Hypothalamus (tissue), 51 donors: ENCODE results near the gene KAT2B.

ENCODE experiments used
- DNase-seq, 51 donors: peaks; one replicate each; lab custom pipeline; 2025; lab: John Stamatoyannopoulos, UW

KAT2B gene

DNA sequence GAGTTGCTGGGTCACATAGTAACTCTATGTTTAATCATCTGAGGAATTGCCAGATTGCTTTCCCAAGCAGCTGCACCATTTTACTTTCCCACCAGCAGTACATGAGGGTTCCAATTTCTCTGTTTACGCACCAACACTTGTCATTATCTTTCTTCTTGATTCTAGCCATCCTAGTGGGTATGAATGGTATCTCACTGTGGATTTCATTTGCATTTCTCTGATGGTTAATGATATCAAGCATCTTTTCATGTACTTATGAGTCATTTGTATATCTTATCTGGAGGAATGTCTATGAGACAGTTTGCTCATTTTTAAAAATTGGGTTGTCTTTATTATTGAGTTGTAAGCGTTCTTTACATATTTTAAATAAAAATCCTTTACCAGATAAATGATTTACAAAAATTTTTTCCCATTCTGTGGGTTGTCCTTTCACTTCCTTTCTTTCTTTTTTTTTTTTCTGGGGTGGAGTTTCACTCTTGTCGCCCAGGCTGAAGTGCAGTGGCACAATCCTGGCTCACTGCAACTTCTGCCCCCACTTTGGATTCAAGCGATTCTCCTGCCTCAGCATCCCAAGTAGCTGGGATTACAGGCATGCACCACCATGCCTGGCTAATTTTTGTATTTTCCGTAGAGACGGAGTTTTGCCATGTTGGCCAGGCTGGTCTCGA, 154.7 kb downstream of the KAT2B start:
- no peak for DNase-seq

DNA sequence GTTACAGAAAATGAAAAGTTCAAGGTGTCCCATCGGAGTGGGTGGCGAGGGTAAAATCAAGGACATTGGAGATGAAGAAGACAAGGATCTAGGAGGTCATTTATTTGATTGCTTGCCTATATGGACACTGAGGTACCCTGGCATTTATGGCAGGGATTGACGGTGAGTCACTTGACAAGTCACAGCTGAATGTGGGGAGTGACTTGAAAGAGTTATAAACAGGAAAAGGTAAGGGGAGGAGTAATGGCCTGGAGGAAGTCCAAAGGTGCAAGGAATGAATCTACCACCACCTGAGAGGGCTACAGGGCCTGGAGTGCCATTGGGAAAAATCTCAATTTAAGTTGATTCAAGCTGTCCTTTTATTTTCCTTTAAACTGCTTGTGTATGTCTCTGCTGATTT, 157.5 kb downstream of the KAT2B start:
- DNase-seq: no peak

DNA sequence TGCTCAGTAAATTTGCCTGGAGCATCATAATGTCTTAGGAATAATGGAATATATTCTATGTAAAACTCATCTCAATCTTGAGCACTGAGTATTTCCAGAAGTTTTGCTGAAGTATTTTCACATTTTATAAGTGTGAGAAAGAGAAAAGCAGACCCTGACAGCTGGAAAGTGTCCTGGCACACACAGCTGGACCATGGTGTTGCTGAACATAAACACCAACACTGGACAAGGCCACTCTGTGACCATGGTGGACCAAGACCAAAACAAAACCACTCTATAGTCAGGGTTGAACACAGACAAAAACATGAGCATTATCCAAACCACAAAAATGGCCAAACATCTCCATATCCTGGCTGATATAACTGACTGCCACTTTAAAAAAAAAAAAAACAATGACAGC, 160.9 kb downstream of the KAT2B start:
- DNase-seq: no peak
